Stimulated activated CD4-positive, alpha-beta T cell treated with anti-CD3 and anti-CD28 coated beads, Interleukin-2, amount 100 ng/mL, for 48 hours (primary cell): ENCODE measurements around the gene ARL15.

Source experiments
- DNase-seq, 2 donors: peaks; one replicate each; pipeline ENCODE4 v3.0.0-alpha.2; 2020

The ARL15 gene

GRCh38 chr5:54197018-54197417 lies 113.4 kb downstream of the ARL15 start:
- DNase-seq, result no peak

GRCh38 chr5:54195701-54196100 lies 114.7 kb downstream of the ARL15 start:
- DNase-seq, result no peak

- no peak for DNase-seq
Observed at GRCh38 chr5:54194318-54194717, 116.1 kb downstream of the ARL15 start.

- DNase-seq, result no peak
Observed at GRCh38 chr5:54187694-54188093, 122.7 kb downstream of the ARL15 start.

DNA sequence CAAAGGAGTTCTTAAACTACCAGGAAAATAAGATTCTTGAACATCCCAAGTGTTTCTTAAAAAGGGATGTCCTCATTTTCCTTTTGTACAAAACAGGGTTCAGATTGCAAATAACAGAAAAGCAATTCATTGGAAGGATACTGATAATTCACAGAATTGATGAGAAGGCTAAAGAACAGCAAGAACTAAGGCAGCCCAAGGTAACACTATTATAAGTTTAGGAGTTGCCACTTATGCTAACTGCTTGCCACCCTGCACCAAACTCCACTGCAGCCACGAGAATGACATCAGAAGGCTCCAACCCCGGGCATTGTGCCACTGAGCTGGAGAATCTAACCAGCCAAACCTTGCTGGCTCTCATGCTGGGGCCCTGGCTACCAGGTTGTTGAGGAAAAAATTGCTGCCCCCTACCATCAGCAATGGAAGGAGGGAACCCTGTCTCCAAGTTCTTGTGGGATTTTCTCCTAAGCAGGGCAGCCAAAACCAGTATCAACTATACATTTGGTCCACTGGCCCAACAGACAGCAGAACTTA lies 123.4 kb downstream of the ARL15 start:
- DNase-seq, result no peak

DNA sequence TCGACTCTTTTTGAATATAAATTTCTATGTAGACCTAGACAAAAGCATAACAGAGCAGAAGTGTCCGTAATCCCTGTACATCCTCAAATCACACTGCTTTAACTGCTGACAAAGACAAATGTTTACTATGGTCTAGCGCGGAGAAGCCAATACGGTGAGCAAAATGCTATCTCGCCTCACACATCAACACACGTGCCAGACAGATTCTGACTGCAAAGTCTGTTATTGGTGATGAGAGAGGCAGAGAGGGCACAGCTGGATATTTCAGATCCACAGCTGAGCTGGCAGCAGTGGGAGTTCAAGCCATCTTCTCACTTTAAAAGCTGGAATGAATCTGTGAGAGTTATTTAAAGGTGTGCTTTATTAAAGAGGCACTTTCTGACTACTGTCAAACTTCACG lies 124.3 kb downstream of the ARL15 start:
- no peak for DNase-seq

- no peak for DNase-seq
Observed at GRCh38 chr5:54184806-54185205, 125.6 kb downstream of the ARL15 start.

DNA sequence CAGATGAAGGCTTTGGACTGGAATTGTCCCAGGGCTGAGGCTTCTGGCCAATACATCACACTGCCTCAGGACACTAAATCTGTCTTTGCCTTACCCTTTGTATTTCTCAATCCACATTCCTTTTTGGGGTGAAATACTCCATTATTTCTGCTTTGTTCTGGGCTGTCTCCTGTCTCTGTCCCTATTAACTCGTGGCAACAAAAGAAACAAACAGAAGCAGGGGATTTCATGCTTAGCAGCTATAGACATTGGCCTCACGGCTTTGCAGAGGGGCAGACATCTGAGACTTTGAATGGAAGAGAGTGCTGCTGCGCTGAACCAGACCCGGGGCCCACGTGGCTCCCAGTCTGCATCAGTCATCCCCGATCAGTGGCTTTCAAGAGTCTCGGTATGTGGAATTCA lies 129.7 kb downstream of the ARL15 start:
- no peak for DNase-seq

GRCh38 chr5:54178991-54179390 lies 131.4 kb downstream of the ARL15 start:
- no peak for DNase-seq

DNA sequence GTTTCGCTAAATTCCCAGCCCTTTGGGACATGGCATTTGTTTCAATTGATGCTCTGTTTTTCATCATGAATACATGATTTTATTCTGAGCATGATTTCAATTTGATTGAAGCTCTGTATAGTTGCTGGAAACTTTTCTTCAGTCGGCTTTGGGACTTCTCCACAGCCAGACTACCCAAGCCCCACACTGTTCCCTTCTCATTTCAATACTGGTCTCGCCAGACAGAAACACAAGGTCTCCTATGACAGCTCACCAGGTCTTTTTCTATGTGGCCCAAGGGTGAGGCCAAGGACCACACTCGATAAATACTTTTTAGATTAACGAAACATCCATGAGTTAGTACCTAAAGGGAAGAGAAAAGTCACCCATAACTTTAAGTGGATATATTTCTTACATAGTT lies 132.2 kb downstream of the ARL15 start:
- no peak for DNase-seq

DNA sequence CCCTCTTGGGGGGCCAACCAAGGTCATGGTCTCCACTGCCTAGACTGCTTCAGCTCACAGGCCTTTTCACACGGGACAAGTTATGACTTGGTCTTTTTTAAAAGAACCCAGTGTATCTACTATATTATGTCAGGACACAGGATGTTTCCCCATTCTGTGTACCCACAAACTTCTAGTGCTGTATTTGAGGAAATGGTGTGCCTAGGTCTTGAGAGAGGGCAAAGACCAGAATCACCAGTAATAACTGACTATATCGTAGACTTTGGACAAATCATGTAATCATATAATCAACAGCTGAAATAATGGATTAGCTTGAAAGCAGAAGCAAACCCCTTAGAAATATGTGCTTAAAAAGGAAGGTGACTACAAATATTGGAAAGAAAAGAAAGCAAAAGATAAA lies 133.3 kb downstream of the ARL15 start:
- no peak for DNase-seq

- DNase-seq, result no peak
Observed at GRCh38 chr5:54176066-54176830, 134.1 kb downstream of the ARL15 start.

DNA sequence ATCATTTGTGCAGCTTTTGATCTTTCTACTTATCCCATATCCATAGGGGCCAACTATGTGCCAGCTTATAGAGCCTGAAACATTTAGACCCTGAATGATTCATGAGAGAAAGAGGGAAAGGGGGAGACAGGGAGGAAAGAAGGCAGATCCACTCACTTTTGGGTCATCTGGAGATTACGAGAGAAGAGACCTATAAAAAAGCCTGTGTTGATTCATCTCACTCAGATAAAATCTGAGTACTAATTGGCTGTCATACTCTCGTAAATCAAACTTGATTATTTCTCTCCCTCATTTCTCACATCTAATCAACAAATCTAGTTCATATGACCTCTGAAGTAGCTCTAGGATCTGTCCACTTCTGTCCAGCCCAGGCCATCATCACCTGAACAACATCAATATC lies 137.1 kb downstream of the ARL15 start:
- DNase-seq, result no peak

DNA sequence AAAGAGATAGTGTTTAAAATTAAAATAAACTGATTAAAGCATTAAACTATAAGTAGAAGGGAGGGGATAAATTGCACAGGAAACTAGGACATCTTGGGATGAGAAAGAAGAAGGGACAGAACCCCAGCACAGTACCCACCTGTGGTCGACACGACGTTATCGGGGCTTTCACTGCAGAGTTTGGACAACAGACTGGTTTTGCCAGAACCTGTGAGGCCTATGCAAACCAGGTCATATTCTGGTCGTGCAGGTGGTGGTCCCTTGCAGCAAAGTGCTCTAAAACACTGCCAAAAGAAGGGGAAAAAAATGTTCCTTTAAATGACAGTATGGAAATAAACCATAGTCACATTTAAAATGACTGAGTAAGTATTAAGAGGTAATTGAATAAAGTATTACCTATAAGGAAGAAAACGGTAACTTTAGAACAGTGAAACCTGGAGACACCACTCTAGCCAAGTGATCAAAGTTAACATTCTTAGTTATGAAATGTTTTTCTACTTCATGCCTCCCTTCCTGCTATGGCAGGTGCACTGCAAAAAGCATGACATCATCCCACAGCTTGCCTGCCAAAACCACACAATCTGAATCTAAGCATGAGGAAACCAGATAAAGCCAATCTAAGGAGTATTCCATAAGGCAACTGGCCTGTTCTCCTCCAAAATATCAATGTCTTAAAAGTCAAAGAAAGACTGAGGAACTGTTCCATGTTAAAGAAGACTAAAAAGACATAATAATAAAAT lies 138.6 kb downstream of the ARL15 start:
- no peak for DNase-seq

- DNase-seq, result no peak
Observed at GRCh38 chr5:54165687-54166086, 144.7 kb downstream of the ARL15 start.

- no peak for DNase-seq
Observed at GRCh38 chr5:54162184-54162583, 148.2 kb downstream of the ARL15 start.

DNA sequence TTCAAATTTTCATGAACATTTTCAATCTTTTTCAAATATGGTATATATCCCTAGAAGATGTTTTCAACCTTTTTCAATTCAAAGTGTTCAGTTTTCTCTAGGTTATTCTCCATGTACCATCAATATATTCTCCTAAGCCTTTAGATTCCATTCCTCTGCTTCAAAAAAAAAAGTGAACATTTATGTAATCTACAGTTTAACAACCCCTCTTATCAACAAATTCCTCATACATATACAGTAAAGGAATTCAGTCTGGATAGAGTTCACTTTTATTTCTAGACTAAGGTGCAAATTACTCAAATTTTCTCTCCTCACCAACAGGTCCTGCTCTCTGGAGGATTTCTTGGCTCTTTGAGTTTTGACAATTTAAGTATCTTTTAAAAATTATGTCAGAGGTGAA lies 150.0 kb downstream of the ARL15 start:
- no peak for DNase-seq

DNA sequence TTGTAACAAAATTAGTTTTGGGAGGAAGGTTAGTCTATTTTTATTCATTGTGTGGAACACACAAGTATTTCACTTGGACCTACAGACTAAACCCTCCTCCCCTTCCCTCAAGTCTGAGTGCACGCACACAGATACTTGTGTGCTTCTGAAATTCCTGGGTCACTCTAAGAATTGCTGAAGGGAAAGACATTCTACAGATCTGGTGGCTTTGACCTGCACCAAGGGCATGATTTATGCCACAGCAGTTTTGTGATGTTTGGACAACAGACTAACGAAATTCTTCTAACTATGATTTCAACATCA lies 150.5 kb downstream of the ARL15 start:
- DNase-seq, result no peak

- DNase-seq, result no peak
Observed at GRCh38 chr5:54159153-54159892, 151.1 kb downstream of the ARL15 start.

- DNase-seq, result no peak
Observed at GRCh38 chr5:54156577-54156976, 153.8 kb downstream of the ARL15 start.

GRCh38 chr5:54150841-54151240 lies 159.5 kb downstream of the ARL15 start:
- no peak for DNase-seq

DNA sequence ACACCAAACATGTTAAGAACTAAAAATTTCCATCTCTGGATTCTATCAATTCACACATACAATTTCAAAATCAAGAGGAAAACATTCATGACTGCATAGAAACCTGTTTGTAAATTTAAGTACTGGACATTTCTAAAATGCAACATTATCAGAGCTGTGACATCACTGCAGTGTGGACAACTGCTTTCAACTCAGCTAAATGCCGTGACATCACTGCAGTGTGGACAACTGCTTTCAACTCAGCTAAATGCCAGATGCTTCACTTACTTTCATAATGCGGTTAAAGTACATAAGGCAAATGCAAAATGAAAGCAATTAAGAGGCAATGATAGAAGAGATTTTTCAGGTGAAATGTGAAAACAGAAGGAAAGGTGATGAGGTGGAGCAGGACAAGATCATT lies 161.5 kb downstream of the ARL15 start:
- DNase-seq, result no peak

DNA sequence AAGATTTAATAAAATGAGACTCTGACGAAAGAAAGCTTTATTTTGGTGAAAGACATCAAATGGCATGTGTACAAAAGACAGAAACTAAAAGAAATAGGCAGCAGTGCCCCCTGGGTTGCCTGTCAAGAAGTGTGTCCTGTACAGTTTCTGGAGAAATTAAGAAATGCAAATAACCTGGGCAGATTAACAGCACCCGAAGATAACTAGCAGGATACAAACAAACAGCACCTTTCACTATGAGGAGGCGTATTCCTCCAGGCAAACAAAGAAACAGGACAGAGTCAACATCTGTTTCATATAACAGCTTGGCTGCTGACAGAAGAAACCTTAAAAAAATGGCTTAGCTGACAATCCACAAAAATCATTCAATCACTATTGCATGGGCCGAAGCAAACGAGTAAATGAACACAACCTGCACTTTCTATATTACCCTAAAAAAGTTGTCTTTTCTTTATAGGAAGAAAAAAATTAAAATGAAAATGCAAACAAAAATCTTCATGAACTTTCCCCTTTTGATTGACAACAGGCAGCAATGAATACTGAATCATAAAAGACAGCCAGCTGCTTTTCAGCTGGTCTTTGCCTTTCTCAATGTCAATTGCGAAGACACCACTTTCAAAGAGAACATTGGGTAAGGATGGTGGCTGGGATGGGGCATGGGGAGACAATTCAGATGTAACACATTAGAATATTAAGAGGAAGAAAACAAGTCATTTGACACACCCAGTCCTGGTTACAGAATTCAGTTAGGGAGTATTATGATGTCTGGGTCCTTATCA lies 162.1 kb downstream of the ARL15 start:
- DNase-seq, result no peak
